Small intestine (tissue), 7 donors: ENCODE data around the gene CTU2. TPM values are rescaled to one million over a fixed set of nuclear protein-coding genes. Genes with fewer than 3 reads are reported as not detected.

Experiments used
- DNase-seq, 2 donors: peaks; one replicate each; pipeline versions ENCODE4 v3.0.0 to v3.0.0-alpha.2; 2013
- FAIRE-seq: peaks from 2 replicates; lab custom pipeline; 2012; peaks lifted over from hg19 to GRCh38; lab: Jason Lieb, UNC
- H3K27ac ChIP-seq, 3 donors: one replicate each; pipeline ENCODE4 v1.5.1; 2013; ENCODE audit warnings: low read length in 2 of 3, mild to moderate bottlenecking in 2 of 3, control low read depth in 1 of 3, inconsistent platforms in 1 of 3, low read depth in 1 of 3, moderate library complexity in 1 of 3
- H3K27me3 ChIP-seq, 3 donors: one replicate each; pipeline ENCODE4 v1.6.1; 2013; ENCODE audit warnings: low read length in 3 of 3, inconsistent platforms in 1 of 3; ENCODE audit not compliant: control insufficient read depth in 3 of 3, insufficient read depth in 3 of 3
- H3K36me3 ChIP-seq, 3 donors: one replicate each; pipeline ENCODE4 v1.6.1; 2013; ENCODE audit warnings: low read length in 3 of 3, inconsistent platforms in 1 of 3, low read depth in 1 of 3, mild to moderate bottlenecking in 1 of 3, moderate library complexity in 1 of 3; ENCODE audit not compliant: control insufficient read depth in 3 of 3, insufficient read depth in 2 of 3
- H3K4me1 ChIP-seq, 3 donors: one replicate each; pipeline ENCODE4 v1.6.1; 2013; ENCODE audit warnings: low read length in 2 of 3, inconsistent platforms in 1 of 3, low read depth in 1 of 3, mild to moderate bottlenecking in 1 of 3, moderate library complexity in 1 of 3; ENCODE audit not compliant: control insufficient read depth in 3 of 3, insufficient read depth in 2 of 3
- H3K4me3 ChIP-seq, 3 donors: one replicate each; pipeline ENCODE4 v1.5.1; 2013; ENCODE audit warnings: low read length in 3 of 3, control low read depth in 1 of 3, inconsistent platforms in 1 of 3, low read depth in 1 of 3, mild to moderate bottlenecking in 1 of 3, moderate library complexity in 1 of 3
- H3K9me3 ChIP-seq, 2 donors: one replicate each; pipeline ENCODE4 v1.6.1; 2013; ENCODE audit warnings: low read depth in 1 of 2, low read length in 1 of 2; ENCODE audit not compliant: control insufficient read depth in 2 of 2, insufficient read depth in 1 of 2
- WGBS, 3 donors: extraction: QIAGEN DNeasy Blood & Tissue Kit; methylation state at CpG; one replicate each; pipeline ENCODE4 v1.1.7; 2013; 5-methylcytosine and 5-hydroxymethylcytosine counted together
- polyA plus RNA-seq, 4 donors: library from polyadenylated mRNA; stranded (reverse) in 3 of 4; unstranded in 1 of 4; fragments of 200-250 nt in 3 of 4; fragments of 120-200 nt in 1 of 4; gene quantifications; one replicate each; pipeline versions ENCODE4 v1.2.1 to v1.2.3, GENCODE V29; 2013
- donor health status: healthy with polysubstance abuse.
- donor health status: control.
- donor health status: control.
- donor health status: Bipolar disorder and iron deficiency.
- donor health status: healthy.

CTU2 gene
- polyA plus RNA-seq, 4 donors, result 7.8 to 15.0 (median 11.2) TPM

DNA sequence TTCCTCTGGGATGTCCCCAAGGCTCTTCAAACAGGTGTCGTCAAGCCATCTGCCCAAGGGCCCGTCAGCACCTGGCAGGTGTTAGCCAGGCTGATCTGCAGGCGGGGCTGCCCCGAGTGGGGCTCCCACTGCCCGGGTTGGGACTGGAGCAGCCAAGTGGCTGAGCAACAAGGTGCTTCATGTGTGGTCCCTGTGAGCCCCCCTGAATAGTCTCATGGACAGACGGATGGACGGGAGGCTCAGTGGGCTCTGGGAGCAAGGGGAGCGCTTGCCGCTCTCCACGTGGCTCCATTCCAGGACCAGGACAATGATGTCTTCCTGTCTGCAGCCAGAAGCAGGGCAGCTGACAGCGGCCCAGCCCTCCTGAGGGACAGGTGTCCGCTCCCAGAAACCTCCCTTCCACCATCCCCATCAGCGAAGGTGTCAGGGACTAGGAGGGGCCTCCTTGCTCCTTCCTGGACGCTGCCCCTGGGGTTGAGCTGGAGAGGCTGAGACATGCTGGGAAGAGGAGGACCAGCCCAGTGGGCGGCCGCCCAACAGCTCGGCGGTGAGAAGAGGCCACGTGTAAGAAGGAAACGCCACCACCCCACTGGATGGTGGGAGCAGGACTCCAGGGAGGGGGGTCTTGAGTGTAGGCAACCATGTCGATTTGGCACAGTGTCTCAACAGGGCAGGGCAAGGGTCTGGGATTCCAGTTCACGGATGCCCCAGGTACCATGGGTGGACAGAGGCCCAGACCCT lies 29.6 kb upstream of the CTU2 start:
- peaks cover 0 to 7% (median 0%) of the 10 kb centered on the region in 3 donors for H3K36me3 ChIP-seq
- no peak overlapping the region for H3K27ac ChIP-seq
- 83 to 86% (median 85%) methylated on average over 21 to 22 of the region's 22 CpGs for WGBS, 3 donors
- H3K27me3 ChIP-seq, result peaks cover 0 to 28% (median 0%) of the 10 kb centered on the region in 3 donors
- no peaks in the 10 kb centered on the region for H3K9me3 ChIP-seq
- FAIRE-seq (no peak), DNase-seq (no peak)
- no peaks in the 10 kb centered on the region for H3K4me1 ChIP-seq
- no peak overlapping the region for H3K4me3 ChIP-seq

GRCh38 chr16:88677721-88678120 lies 28.6 kb upstream of the CTU2 start:
- 82 to 85% (median 84%) methylated on average over 13 of the region's 13 CpGs for WGBS, 3 donors
- no peak overlapping the region for H3K4me3 ChIP-seq
- no peak overlapping the region for H3K27ac ChIP-seq
- peaks cover 0 to 29% (median 0%) of the 10 kb centered on the region in 3 donors for H3K27me3 ChIP-seq
- H3K9me3 ChIP-seq, result no peaks in the 10 kb centered on the region
- DNase-seq, result no peak
- no peaks in the 10 kb centered on the region for H3K4me1 ChIP-seq
- H3K36me3 ChIP-seq, result peaks cover 0 to 7% (median 0%) of the 10 kb centered on the region in 3 donors
- FAIRE-seq, result no peak

- H3K9me3 ChIP-seq, result no peaks in the 10 kb centered on the region
- whole genome bisulfite sequencing, 3 donors, result 74 to 83% (median 77%) methylated on average over 30 to 32 of the region's 32 CpGs
- DNase-seq, result no peak
- H3K36me3 ChIP-seq, result peaks cover 0 to 7% (median 0%) of the 10 kb centered on the region in 3 donors
- no peak overlapping the region for H3K4me3 ChIP-seq
- H3K27ac ChIP-seq, result no peak overlapping the region
- FAIRE-seq, result no peak
- H3K27me3 ChIP-seq, result peaks cover 0 to 29% (median 0%) of the 10 kb centered on the region in 3 donors
- no peaks in the 10 kb centered on the region for H3K4me1 ChIP-seq
These were observed 27.9 kb upstream of the CTU2 start for GRCh38 chr16:88678224-88678979.

DNA sequence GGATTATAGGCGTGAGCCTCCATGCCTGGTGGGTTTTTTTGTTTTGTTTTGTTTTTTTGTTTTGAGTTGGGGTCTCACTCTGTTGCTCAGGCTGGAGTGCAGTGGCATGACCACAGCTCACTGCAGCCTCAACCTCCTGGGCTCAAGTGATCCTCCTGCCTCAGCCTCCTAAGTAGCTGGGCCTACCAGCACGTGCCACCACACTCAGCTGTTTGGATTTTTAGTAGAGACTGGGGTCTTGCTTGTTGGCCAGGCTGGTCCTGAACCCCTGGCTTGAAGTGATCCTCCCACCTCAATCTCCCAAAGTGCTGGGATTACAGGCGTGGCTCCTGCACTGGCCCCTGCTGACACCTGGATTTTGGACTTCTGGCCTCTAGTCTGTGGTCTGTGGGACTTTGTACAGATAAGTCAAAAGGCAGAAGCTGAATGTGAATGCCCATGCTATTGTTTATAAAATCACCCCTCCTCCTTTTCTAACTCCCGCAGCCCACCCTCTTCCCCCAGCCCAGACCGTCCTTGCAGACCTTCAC lies 25.7 kb upstream of the CTU2 start:
- H3K4me3 ChIP-seq, result no peak overlapping the region
- WGBS, 3 donors, result 77 to 83% (median 82%) methylated on average over 5 of the region's 5 CpGs

GRCh38 chr16:88681084-88681680 lies 25.1 kb upstream of the CTU2 start:
- H3K27ac ChIP-seq, result peak overlapping the region in 1 of 3 donors; percentile 90

More for the DNA sequence above, 25.7 kb upstream of the CTU2 start:
- no peak for DNase-seq
- Histone ChIP-seq H3K4me1 (peaks cover 0 to 9% (median 0%) of the 10 kb centered on the region in 3 donors), H3K36me3 (no peaks in the 10 kb centered on the region), H3K9me3 (no peaks in the 10 kb centered on the region), H3K27me3 (peaks cover 0 to 50% (median 2%) of the 10 kb centered on the region in 3 donors), H3K27ac (peak overlapping the region in 1 of 3 donors; percentile 18)
- FAIRE-seq, result no peak

GRCh38 chr16:88681709-88682451 lies 24.4 kb upstream of the CTU2 start:
- FAIRE-seq, result no peak
- Histone ChIP-seq H3K27me3 (peaks cover 0 to 59% (median 2%) of the 10 kb centered on the region in 3 donors), H3K9me3 (no peaks in the 10 kb centered on the region), H3K36me3 (no peaks in the 10 kb centered on the region), H3K4me3 (no peak overlapping the region), H3K27ac (peak overlapping the region in 2 of 3 donors; percentile 25 to 90), H3K4me1 (peaks cover 0 to 19% (median 4%) of the 10 kb centered on the region in 3 donors)
- DNase-seq, result peak in 1 of 2 donors; percentile 50
- WGBS, 3 donors, result 44 to 61% (median 49%) methylated on average over 21 of the region's 21 CpGs

More at GRCh38 chr16:88681084-88681680, 25.1 kb upstream of the CTU2 start:
- DNase-seq (peak; percentile 21 to 59), FAIRE-seq (no peak)
- Histone ChIP-seq H3K36me3 (no peaks in the 10 kb centered on the region), H3K27me3 (peaks cover 0 to 56% (median 2%) of the 10 kb centered on the region in 3 donors), H3K9me3 (no peaks in the 10 kb centered on the region), H3K4me3 (no peak overlapping the region), H3K4me1 (peaks cover 0 to 15% (median 0%) of the 10 kb centered on the region in 3 donors)
- WGBS, 3 donors, result 55 to 65% (median 60%) methylated on average over 31 of the region's 31 CpGs

DNA sequence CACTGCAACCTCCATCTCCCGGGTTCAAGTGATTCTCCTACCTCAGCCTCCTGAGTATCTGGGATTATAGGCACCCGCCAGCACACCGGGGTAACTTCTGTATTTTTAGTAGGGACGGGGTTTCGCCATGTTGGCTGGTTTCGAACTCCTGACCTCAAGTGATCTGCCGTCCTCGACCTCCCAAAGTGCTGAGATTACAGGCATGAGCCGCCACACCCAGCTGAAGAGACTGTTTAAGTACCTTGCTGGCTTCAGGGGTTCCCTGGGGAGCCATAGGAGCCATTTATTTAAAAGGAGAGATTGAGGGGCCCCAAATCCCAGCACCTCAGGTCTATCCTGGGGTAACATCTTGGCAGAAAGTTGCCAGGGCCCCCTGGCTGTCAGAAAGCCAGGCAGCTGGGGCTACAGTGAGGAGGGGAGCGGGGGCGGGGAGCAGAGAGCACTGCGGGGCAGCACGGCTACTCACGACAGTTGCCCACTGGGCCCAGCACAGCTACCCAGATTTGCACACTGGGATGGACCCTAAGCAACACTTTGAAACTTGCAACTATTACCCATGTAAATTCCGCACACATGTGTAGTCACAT lies 21.6 kb upstream of the CTU2 start:
- FAIRE-seq (no peak), DNase-seq (no peak)
- Histone ChIP-seq H3K27me3 (peaks cover 0 to 49% (median 2%) of the 10 kb centered on the region in 3 donors), H3K4me3 (no peak overlapping the region), H3K9me3 (no peaks in the 10 kb centered on the region), H3K36me3 (no peaks in the 10 kb centered on the region), H3K27ac (no peak overlapping the region), H3K4me1 (peaks cover 2 to 38% (median 5%) of the 10 kb centered on the region in 3 donors)
- 73 to 82% (median 75%) methylated on average over 15 of the region's 15 CpGs for WGBS, 3 donors
